ENCODE measurements around the gene PEX13.
"Not testable (repeated sequence)": the region's sequence is repeated elsewhere in the genome, so short reads cannot be mapped to it uniquely, and the experiment has no call there.

Gene PEX13

DNA sequence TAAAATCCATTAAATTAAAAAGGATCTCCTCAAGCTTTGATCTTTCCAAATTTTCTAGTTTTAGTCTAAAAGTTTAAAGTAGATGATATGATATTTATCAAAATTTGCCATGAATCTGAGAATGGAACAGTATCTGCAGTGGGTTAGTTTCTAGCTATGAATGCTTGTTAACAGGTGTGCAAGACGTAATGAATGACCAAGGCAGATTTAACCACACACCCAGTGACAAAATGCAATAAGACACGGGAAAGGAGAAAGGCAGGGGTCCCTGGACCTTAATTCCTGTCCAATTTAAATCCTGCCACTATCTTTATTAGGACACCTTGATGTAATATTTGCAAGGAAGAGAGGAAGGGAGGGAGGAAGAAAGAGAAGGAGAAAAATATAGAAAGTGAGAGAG, 30.5 kb upstream of the PEX13 start (continued):
- TF ChIP-seq ZNF600 (tag by site-specific recombination; IDR thresholded peaks at IDR 0.05), result no peak
- TF ChIP-seq SP3 (tag by site-specific recombination; IDR thresholded peaks at IDR 0.05), result no peak

DNA sequence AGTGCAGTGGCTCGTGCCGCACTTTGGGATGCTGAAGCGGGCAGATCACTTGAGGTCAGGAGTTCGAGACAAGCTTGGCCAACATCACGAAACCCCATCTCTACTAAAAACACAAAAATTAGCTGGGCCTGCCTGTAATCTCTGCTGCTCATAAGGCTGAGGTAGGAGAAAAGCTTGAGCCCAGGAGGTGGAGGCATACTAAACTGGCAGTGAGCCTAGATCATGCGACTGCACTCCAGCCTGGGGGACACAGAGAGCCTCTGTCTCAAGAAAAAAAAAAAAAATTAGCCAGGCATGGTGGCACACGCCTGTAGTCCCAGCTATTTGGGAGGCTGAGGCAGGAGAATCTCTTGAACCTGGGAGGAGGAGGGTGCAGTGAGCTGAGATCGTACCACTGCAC, 29.9 kb upstream of the PEX13 start:
- H3K27ac ChIP-seq (ENCODE audit: extremely low read depth, low read depth, low read length); H3K9me3 ChIP-seq (ENCODE audit: control insufficient read depth, insufficient read depth, low read depth, low read length); H3K4me3 ChIP-seq (ENCODE audit: low read depth, low read length); POLR2A ChIA-PET; H3K36me3 ChIP-seq (ENCODE audit: control insufficient read depth in 2 of 2, insufficient read depth in 1 of 2, low read length in 2 of 2); H3K4me1 ChIP-seq (ENCODE audit: control insufficient read depth, insufficient read depth, low read length): not testable (repeated sequence)
- CTCF ChIA-PET, result interaction anchor here (0.7 to 1.2 kb wide), 2 partner anchors 12 to 22 kb away, joined by 3 read pairs; no protein-coding TSS in a partner anchor

DNA sequence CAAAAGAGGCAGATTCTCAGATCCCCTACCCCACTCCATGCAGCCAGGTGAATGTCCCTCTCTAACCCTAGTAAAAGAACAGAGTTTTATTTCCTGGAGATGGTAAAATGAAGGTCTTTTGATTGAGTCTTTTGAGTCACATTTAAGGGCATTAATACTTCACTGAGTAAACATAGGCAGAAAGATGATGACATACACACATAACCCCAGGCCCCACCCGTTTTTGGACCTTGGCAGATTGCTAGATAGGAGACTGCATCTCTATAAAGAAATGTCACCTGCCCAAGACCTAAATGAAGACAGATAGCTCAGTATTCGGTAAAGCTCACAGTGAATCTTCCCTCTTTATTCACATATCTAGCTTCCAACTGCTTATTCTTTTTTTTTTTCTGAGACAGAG, 28.3 kb upstream of the PEX13 start:
- H3K36me3 ChIP-seq (ENCODE audit: control insufficient read depth in 2 of 2, insufficient read depth in 1 of 2, low read length in 2 of 2), result no peaks in the 10 kb centered on the region
- ChIA-PET POLR2A (no interaction called here), CTCF (interaction anchor here (0.8 to 2.1 kb wide), 2 partner anchors 9 to 292 kb away, joined by 3 to 11 read pairs; no protein-coding TSS in a partner anchor)
- H3K27ac ChIP-seq (ENCODE audit: extremely low read depth, low read depth, low read length), result no peak overlapping the region
- H3K4me3 ChIP-seq (ENCODE audit: low read depth, low read length), result no peak overlapping the region
- H3K4me1 ChIP-seq (ENCODE audit: control insufficient read depth, insufficient read depth, low read length), result no peaks in the 10 kb centered on the region
- no peak for TF ChIP-seq ZNF561 (tag by site-specific recombination; IDR thresholded peaks at IDR 0.05; ENCODE audit: borderline replicate concordance)
- no peak for TF ChIP-seq ZNF169 (tag by site-specific recombination; IDR thresholded peaks at IDR 0.05)
- TF ChIP-seq SALL2 (tag by site-specific recombination; IDR thresholded peaks at IDR 0.05; ENCODE audit: borderline replicate concordance), result no peak
- no peak for TF ChIP-seq ZNF558 (tag by site-specific recombination; IDR thresholded peaks at IDR 0.05)
- TF ChIP-seq HOXA7 (CRISPR knock-in tag; IDR thresholded peaks at IDR 0.05; ENCODE audit: borderline replicate concordance), result no peak
- no peak for TF ChIP-seq MEIS1 (CRISPR knock-in tag; IDR thresholded peaks at IDR 0.05; ENCODE audit: borderline replicate concordance)
- TF ChIP-seq, protein P1, sequence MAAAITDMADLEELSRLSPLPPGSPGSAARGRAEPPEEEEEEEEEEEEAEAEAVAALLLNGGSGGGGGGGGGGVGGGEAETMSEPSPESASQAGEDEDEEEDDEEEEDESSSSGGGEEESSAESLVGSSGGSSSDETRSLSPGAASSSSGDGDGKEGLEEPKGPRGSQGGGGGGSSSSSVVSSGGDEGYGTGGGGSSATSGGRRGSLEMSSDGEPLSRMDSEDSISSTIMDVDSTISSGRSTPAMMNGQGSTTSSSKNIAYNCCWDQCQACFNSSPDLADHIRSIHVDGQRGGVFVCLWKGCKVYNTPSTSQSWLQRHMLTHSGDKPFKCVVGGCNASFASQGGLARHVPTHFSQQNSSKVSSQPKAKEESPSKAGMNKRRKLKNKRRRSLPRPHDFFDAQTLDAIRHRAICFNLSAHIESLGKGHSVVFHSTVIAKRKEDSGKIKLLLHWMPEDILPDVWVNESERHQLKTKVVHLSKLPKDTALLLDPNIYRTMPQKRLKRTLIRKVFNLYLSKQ (tag by site-specific recombination; IDR thresholded peaks at IDR 0.05; ENCODE audit: borderline replicate concordance), result no peak
- no peaks in the 10 kb centered on the region; the same call in 1 of the 2 replicates for H3K9me3 ChIP-seq (ENCODE audit: control insufficient read depth, insufficient read depth, low read depth, low read length)

DNA sequence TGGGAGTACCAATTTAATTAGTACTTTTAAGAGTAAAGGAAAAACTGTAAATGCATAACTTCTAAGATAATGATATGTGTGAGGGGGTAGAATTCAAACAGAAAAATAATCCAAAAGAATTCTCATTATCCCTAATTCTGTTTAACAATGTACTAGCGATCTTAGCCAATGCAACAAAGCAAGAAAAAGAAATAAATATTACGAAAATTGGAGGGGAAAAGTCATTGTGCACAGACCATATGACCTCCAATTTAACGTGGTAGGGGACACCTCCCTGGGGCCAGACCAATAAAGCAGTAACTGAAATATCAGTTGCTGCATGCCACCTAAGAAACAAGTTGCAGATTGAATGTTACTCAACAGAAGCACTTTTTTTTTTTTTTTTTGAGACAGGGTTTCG, 25.9 kb upstream of the PEX13 start:
- no peak overlapping the region for H3K27ac ChIP-seq (ENCODE audit: extremely low read depth, low read depth, low read length)
- no peak for TF ChIP-seq ZNF626 (tag by site-specific recombination; IDR thresholded peaks at IDR 0.05)
- no peak for TF ChIP-seq ZNF266 (tag by site-specific recombination; IDR thresholded peaks at IDR 0.05; ENCODE audit: low read depth)
- peak; percentile 94 for TF ChIP-seq SETDB1 (IDR thresholded peaks at IDR 0.05; ENCODE audit: insufficient read length, low read length)
- ChIA-PET POLR2A (no interaction called here), CTCF (interaction anchor here (0.6 kb wide), 1 partner anchor 877 kb away, joined by 4 read pairs; no protein-coding TSS in a partner anchor)
- no peaks in the 10 kb centered on the region for H3K36me3 ChIP-seq (ENCODE audit: control insufficient read depth in 2 of 2, insufficient read depth in 1 of 2, low read length in 2 of 2)
- H3K9me3 ChIP-seq (ENCODE audit: control insufficient read depth, insufficient read depth, low read depth, low read length), result no peaks in the 10 kb centered on the region; the same call in 1 of the 2 replicates
- H3K4me1 ChIP-seq (ENCODE audit: control insufficient read depth, insufficient read depth, low read length), result no peaks in the 10 kb centered on the region
- no peak overlapping the region for H3K4me3 ChIP-seq (ENCODE audit: low read depth, low read length)

DNA sequence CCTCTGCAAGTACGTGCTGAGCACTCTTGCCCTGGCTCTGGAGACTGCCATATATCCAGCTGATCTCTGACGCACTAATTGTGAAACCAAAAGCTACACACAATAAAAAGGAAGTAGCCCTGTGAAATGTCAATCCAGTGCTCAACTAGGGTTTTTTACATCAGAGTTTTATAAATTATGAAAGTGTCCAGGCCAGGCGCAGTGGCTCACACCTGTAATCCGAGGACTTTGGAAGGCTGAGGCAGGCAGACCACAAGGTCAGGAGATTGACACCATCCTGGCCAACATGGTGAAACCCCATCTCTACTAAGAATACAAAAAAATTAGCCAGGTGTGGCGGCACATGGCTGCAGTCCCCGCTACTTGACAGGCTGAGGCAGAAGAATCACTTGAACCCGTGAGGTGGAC, 24.5 kb upstream of the PEX13 start:
- H3K9me3 ChIP-seq (ENCODE audit: control insufficient read depth, insufficient read depth, low read depth, low read length), result no peaks in the 10 kb centered on the region; the same call in 1 of the 2 replicates
- ChIA-PET POLR2A (no interaction called here), CTCF (interaction anchor here (0.7 to 1.0 kb wide), 2 partner anchors 126 to 282 kb away, joined by 3 read pairs; no protein-coding TSS in a partner anchor)
- no peak overlapping the region for H3K27ac ChIP-seq (ENCODE audit: extremely low read depth, low read depth, low read length)
- H3K4me3 ChIP-seq (ENCODE audit: low read depth, low read length), result no peak overlapping the region
- H3K4me1 ChIP-seq (ENCODE audit: control insufficient read depth, insufficient read depth, low read length), result no peaks in the 10 kb centered on the region
- H3K36me3 ChIP-seq (ENCODE audit: control insufficient read depth in 2 of 2, insufficient read depth in 1 of 2, low read length in 2 of 2), result no peaks in the 10 kb centered on the region
- TF ChIP-seq ZNF555 (tag by site-specific recombination; conservative IDR thresholded peaks at IDR 0.05) (no peak), BCL11B (tag by site-specific recombination; IDR thresholded peaks at IDR 0.05; ENCODE audit: low read depth) (no peak), ZBTB48 (tag by site-specific recombination; IDR thresholded peaks at IDR 0.05) (no peak), BCL11A (tag by site-specific recombination; IDR thresholded peaks at IDR 0.05; ENCODE audit: low read depth) (no peak), ZNF274 (IDR thresholded peaks at IDR 0.05; ENCODE audit: low read length) (no peak), ZNF274 (tag by site-specific recombination; IDR thresholded peaks at IDR 0.05; ENCODE audit: borderline replicate concordance) (no peak), ZSCAN30 (tag by site-specific recombination; IDR thresholded peaks at IDR 0.05) (no peak), WT1 (tag by site-specific recombination; IDR thresholded peaks at IDR 0.05) (no peak), ZNF148 (tag by site-specific recombination; IDR thresholded peaks at IDR 0.05; ENCODE audit: borderline replicate concordance) (no peak), ZNF132 (tag by site-specific recombination; IDR thresholded peaks at IDR 0.05; ENCODE audit: borderline replicate concordance) (no peak), PRDM1 (tag by site-specific recombination; IDR thresholded peaks at IDR 0.05) (no peak), ZNF501 (tag by site-specific recombination; IDR thresholded peaks at IDR 0.05) (no peak), KLF7 (tag by site-specific recombination; IDR thresholded peaks at IDR 0.05; ENCODE audit: borderline replicate concordance) (no peak)
